Tibial nerve (tissue), 4 donors: ENCODE results near the gene UBE2E1. TPM values are rescaled to one million over a fixed set of nuclear protein-coding genes. Genes with fewer than 3 reads are reported as not detected.

Source experiments
- DNase-seq, 2 donors: peaks; one replicate each; pipeline ENCODE4 v3.0.0-alpha.2; 2019; ENCODE audit warnings: low spot score in 2 of 2
- H3K27ac ChIP-seq, 4 donors: fragments of 200-600 bp; sonication (generic) in 3 of 4; one replicate each; pipeline ENCODE4 v1.5.1; 2017 to 2019; ENCODE audit warnings: mild to moderate bottlenecking in 1 of 4
- H3K27me3 ChIP-seq, 2 donors: fragments of 200-600 bp; sonication (generic) in 1 of 2; one replicate each; pipeline versions ENCODE4 v1.5.1 to v1.6.0; 2017 to 2019
- H3K36me3 ChIP-seq, 3 donors: fragments of 200-600 bp; sonication (generic); one replicate each; pipeline ENCODE4 v1.5.1; 2018 to 2019
- H3K4me1 ChIP-seq, 4 donors: fragments of 200-600 bp; sonication (generic) in 3 of 4; one replicate each; pipeline ENCODE4 v1.5.1; 2017 to 2019
- H3K4me3 ChIP-seq, 4 donors: fragments of 200-600 bp; sonication (generic) in 3 of 4; one replicate each; pipeline ENCODE4 v1.5.1; 2017 to 2019; ENCODE audit warnings: mild to moderate bottlenecking in 1 of 4, moderate library complexity in 1 of 4
- H3K9me3 ChIP-seq, 4 donors: fragments of 200-600 bp; sonication (generic) in 3 of 4; one replicate each; pipeline ENCODE4 v1.5.1; 2017 to 2019
- EP300 ChIP-seq, 2 donors: sonication (generic); formaldehyde crosslinking; IDR thresholded peaks; one replicate each; pipeline ENCODE4 v1.6.1; 2017; ENCODE audit warnings: antibody characterized with exemption in 2 of 2, mild to moderate bottlenecking in 1 of 2
- POLR2A ChIP-seq, 2 donors: fragments of 450-650 bp; IDR thresholded peaks; one replicate each; pipeline ENCODE4 v1.6.1; 2017; ENCODE audit warnings: antibody characterized with exemption in 2 of 2, mild to moderate bottlenecking in 2 of 2, moderate library complexity in 2 of 2
- WGBS, 2 donors: methylation state at CpG; one replicate each; pipeline ENCODE4 v1.1.5; 2018; 5-methylcytosine and 5-hydroxymethylcytosine counted together
- total RNA-seq, 4 donors: library from RNA; depleted of rRNA; stranded (reverse); fragments of >200 nt; gene quantifications; one replicate each; pipeline ENCODE4 v1.1.0, GENCODE V29; 2016
- TF ChIP-seq, protein P1 (sequence below), 5 experiments: fragments of 200-600 bp in 3 of 5; fragments of 450-650 bp in 2 of 5; sonication (generic) in 3 of 5; IDR thresholded peaks; one replicate each; pipeline ENCODE4 v1.5.1; 2016 to 2019; ENCODE audit warnings: antibody characterized with exemption in 5 of 5, mild to moderate bottlenecking in 3 of 5, moderate library complexity in 2 of 5

Gene UBE2E1
- total RNA-seq, 4 donors from 2014 or later = 55.1 to 132 (median 99.5) TPM

- WGBS, 2 donors = 60 to 61% methylated on average over 5 of the region's 5 CpGs
- Histone ChIP-seq H3K27ac (no peak overlapping the region), H3K36me3 (peaks cover 0 to 17% (median 0%) of the 10 kb centered on the region in 3 donors)
Observed at GRCh38 chr3:23889950-23890349, 84.2 kb downstream of the UBE2E1 start.

DNA sequence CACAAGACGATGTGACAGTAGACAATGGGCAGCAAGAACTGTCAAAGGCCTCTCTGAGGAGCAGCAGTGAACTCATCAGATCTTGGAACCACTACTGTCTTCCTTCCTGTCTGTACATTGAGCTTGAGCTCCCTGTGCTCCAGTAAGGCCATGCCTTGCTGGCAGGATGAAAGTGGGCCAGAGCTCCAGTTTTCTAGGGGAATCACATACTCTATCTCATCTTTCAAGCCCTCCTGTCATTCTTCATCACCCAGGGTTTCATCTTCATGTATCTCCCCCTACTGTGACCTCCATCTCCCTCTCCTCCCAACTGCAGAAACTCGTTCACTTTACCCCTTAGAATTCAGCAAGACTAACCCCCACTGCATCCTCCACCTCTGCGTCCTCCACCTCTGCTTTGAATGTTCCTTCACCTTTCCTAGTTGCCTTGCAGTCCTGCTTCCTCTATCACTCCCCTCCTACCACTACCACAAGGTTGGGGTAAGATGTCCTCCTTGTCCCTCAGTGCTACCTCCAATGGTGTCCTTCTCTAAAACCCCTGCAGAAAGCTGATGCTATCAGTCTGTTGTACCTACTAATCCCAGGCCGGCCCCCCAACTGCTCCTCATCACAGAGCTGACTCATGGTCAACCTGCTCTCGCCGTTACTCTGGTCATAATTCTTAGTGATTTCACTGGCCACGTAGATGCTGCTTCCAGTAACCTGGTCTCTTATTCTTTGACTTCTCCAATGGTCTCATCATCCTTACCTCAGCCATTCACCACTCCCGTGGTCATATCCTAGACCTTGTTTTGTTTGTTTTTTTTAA is 88.7 kb downstream of the UBE2E1 start:
- TF ChIP-seq, protein P1, sequence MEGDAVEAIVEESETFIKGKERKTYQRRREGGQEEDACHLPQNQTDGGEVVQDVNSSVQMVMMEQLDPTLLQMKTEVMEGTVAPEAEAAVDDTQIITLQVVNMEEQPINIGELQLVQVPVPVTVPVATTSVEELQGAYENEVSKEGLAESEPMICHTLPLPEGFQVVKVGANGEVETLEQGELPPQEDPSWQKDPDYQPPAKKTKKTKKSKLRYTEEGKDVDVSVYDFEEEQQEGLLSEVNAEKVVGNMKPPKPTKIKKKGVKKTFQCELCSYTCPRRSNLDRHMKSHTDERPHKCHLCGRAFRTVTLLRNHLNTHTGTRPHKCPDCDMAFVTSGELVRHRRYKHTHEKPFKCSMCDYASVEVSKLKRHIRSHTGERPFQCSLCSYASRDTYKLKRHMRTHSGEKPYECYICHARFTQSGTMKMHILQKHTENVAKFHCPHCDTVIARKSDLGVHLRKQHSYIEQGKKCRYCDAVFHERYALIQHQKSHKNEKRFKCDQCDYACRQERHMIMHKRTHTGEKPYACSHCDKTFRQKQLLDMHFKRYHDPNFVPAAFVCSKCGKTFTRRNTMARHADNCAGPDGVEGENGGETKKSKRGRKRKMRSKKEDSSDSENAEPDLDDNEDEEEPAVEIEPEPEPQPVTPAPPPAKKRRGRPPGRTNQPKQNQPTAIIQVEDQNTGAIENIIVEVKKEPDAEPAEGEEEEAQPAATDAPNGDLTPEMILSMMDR (IDR thresholded peaks at IDR 0.05) = no peak
- TF ChIP-seq EP300 (IDR thresholded peaks at IDR 0.05) (no peak), POLR2A (IDR thresholded peaks at IDR 0.05) (no peak)

More at GRCh38 chr3:23889950-23890349, 84.2 kb downstream of the UBE2E1 start:
- TF ChIP-seq, protein P1 (IDR thresholded peaks at IDR 0.05) = no peak
- TF ChIP-seq EP300 (IDR thresholded peaks at IDR 0.05) = no peak
- TF ChIP-seq POLR2A (IDR thresholded peaks at IDR 0.05) = no peak
- H3K27me3 ChIP-seq = no peaks in the 10 kb centered on the region
- peaks cover 0 to 13% (median 0%) of the 10 kb centered on the region in 4 donors for H3K4me1 ChIP-seq
- no peak overlapping the region for H3K4me3 ChIP-seq
- H3K9me3 ChIP-seq = no peaks in the 10 kb centered on the region
- no peak for DNase-seq

DNA sequence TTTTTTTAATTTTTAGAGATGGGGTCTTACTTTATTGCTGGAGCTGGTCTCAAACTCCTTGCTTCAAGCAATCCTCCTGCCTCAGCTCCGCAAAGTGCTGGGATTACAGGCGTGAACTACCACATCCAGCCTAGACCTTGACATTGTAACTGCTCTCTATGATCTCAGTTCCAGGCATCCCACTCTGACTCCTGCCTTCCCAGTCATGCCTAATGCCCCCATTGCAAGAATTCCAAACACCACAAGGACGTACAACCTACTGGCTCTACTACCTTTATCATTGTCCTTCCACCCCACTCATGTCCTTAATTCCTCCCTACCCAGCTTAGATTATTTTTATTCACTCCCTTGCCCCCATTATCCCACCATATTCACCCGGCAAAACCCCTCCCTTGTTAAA is 89.4 kb downstream of the UBE2E1 start:
- Histone ChIP-seq H3K36me3 (peaks cover 0 to 42% (median 0%) of the 10 kb centered on the region in 3 donors), H3K4me1 (no peaks in the 10 kb centered on the region)

More for the DNA sequence above, 88.7 kb downstream of the UBE2E1 start:
- no peaks in the 10 kb centered on the region for H3K4me1 ChIP-seq
- no peak overlapping the region for H3K27ac ChIP-seq
- DNase-seq = no peak
- no peak overlapping the region for H3K4me3 ChIP-seq
- H3K27me3 ChIP-seq = no peaks in the 10 kb centered on the region
- 84 to 87% methylated on average over 8 of the region's 8 CpGs for WGBS, 2 donors
- peaks cover 0 to 35% (median 0%) of the 10 kb centered on the region in 3 donors for H3K36me3 ChIP-seq
- no peaks in the 10 kb centered on the region for H3K9me3 ChIP-seq

DNA sequence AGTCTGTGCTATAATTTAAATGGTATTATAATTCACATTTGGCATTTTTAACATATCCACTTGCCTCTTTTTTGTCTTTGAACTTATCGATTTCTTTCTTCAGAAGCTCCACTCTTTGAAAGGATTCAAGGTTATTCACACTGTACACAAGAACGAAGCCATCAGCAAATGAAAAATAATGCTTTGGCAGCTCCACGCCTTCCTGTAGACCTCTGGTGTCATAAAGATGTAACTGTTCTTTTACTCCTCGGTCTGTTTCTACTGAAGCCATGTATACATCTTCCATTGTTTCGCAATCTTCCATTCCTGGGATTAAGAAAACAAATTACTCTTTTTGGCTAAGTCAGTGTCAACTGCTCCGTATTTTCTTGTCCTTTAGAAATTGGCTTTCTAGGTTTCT is 95.0 kb downstream of the UBE2E1 start:
- Histone ChIP-seq H3K36me3 (peaks cover 0 to 60% (median 0%) of the 10 kb centered on the region in 3 donors), H3K27me3 (no peaks in the 10 kb centered on the region), H3K4me1 (no peaks in the 10 kb centered on the region), H3K27ac (no peak overlapping the region), H3K4me3 (no peak overlapping the region), H3K9me3 (no peaks in the 10 kb centered on the region)
- DNase-seq = no peak
- TF ChIP-seq, protein P1 (IDR thresholded peaks at IDR 0.05) = no peak
- TF ChIP-seq POLR2A (IDR thresholded peaks at IDR 0.05) (no peak), EP300 (IDR thresholded peaks at IDR 0.05) (no peak)
- WGBS, 2 donors = 66 to 72% methylated on average over 6 of the region's 6 CpGs

More for the DNA sequence above, 89.4 kb downstream of the UBE2E1 start:
- no peak overlapping the region for H3K4me3 ChIP-seq
- H3K27ac ChIP-seq = no peak overlapping the region
- DNase-seq = no peak
- TF ChIP-seq, protein P1 (IDR thresholded peaks at IDR 0.05) = no peak
- TF ChIP-seq EP300 (IDR thresholded peaks at IDR 0.05) (no peak), POLR2A (IDR thresholded peaks at IDR 0.05) (no peak)
- WGBS, 2 donors = 92 to 93% methylated on average over 4 of the region's 4 CpGs
- no peaks in the 10 kb centered on the region for H3K27me3 ChIP-seq
- H3K9me3 ChIP-seq = no peaks in the 10 kb centered on the region

DNA sequence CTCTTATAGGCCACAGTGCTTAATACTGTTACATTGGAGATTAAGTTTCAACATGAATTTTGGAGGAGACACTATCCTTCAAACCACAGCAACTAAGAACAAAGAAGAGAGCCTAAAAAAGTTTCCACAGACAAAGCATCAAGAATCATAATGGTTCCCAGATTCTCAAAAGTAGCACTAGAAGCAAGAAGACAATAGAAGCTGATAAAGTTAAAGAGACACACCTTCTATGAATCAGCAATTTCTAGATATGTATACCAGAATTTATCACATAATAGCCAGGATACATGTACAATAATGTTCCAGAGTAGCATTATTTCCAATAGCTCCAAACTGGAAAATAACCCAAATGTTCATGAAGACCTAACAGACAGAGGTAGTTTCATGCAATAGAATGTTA is 98.8 kb downstream of the UBE2E1 start:
- no peak for DNase-seq
- peaks cover 0 to 63% (median 0%) of the 10 kb centered on the region in 3 donors for H3K36me3 ChIP-seq
- H3K9me3 ChIP-seq = no peaks in the 10 kb centered on the region
- H3K27me3 ChIP-seq = no peaks in the 10 kb centered on the region
- no peak overlapping the region for H3K27ac ChIP-seq
- no peak for TF ChIP-seq EP300 (IDR thresholded peaks at IDR 0.05)
- TF ChIP-seq, protein P1 (IDR thresholded peaks at IDR 0.05) = no peak
- TF ChIP-seq POLR2A (IDR thresholded peaks at IDR 0.05) = no peak
- no peaks in the 10 kb centered on the region for H3K4me1 ChIP-seq
- no peak overlapping the region for H3K4me3 ChIP-seq
